HG02938 (cell line): ENCODE measurements around the gene MGMT.

Experiments
- ATAC-seq: cut with Tn5 transposase; IDR thresholded peaks from one replicate; pipeline ENCODE4 v1.9.1; 2021; ENCODE audit warnings: mild to moderate bottlenecking, moderate library complexity; ENCODE audit not compliant: unreplicated experiment

MGMT gene

DNA sequence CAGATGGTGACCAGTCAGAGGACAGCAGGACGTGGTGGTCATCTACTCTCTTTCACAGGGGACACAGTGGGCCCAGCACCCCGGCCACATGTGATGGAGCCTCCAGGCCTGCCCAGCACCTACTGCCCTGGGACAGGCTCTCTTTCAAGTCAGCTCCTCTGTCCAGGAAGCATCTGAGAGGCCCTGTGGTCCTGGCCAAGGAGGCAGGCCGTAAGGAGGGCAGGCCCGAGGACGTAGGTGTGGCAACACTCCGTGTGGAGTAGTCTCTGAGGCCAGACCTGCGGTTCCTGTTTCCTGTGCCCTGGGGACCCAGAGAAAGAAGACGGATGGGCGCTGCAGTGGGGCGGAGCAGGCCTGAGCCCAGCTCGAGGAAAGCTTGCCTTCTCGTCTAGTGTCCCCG, 317.9 kb downstream of the MGMT start:
- ATAC-seq = no peak

DNA sequence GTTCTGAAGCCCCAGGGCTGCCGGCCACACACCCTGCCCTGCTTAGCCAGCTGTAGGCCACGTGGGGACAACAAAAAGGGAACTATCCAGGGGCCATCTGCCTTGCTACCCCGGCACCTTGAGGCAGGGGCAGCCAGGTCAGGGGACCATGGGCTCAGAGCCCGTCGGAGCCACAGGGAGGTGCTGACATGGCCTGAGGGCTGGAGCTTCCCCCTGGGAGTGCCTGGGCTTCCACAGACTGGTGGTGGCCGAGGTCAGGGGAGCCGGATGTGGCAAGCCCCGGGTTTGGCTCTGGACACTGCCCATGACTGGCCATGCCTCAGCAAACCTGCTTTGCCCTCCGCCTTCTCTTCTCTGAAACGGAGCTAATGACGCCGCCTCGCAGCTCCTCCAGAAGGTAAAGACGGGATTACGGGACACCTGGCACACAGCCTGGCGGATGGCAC, 318.5 kb downstream of the MGMT start:
- no peak for ATAC-seq

DNA sequence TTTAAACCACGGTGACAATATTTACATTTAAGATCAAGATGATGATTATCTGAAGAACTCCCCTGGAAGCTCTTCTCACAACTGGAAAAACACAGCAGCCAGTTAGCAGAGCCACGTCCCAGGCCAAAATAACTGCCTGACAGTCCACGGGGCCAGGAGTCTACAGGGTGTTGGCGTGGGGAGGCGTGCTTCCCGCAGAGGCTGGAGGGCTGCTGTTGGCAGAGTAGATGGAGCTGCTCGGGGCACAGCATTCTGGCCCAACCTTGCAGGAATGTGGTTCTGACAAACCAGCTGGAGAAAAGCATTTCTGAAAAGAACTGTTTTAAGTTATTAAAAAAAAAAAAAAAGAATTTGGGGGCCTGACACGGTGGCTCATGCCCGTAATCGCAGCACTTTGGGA, 319.2 kb downstream of the MGMT start:
- no peak for ATAC-seq

DNA sequence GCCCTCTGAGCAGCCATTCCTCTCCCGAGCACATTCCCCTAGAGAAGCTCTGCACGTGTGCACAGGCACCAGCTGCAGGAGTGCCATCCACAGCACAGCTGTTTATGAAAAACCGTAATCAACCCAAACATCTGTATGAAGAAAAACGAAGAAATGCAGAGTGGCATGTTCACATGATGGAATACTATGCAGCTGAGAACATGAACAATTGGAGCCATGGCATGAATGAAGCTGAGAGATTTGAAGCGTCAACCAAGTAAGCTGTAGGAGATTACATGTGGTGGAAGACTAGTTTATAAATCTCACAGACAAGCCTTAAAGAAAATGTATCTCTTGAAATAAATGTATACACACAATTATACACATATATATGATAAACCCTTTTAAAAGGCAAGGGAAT, 320.5 kb downstream of the MGMT start:
- no peak for ATAC-seq

DNA sequence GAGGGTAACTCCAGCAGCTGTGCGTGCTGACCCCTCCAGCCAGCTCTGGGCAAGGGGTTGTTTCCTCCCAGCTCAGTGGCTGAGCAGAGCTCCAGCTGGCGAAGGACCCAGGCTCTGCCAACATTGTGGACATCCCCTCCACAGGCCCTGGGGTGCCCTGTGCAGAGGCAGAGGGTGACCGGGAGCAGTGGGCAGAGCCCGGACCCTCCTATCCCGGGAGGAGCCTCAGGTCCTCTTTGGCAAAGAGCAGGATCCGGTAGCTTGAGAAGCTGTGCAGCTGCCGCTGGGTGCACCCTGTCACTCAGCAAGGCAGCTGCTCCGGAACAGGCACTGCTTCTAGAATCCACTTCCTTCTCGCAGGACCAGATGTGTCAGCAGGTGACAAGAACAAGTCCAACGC, 321.2 kb downstream of the MGMT start:
- no peak for ATAC-seq

DNA sequence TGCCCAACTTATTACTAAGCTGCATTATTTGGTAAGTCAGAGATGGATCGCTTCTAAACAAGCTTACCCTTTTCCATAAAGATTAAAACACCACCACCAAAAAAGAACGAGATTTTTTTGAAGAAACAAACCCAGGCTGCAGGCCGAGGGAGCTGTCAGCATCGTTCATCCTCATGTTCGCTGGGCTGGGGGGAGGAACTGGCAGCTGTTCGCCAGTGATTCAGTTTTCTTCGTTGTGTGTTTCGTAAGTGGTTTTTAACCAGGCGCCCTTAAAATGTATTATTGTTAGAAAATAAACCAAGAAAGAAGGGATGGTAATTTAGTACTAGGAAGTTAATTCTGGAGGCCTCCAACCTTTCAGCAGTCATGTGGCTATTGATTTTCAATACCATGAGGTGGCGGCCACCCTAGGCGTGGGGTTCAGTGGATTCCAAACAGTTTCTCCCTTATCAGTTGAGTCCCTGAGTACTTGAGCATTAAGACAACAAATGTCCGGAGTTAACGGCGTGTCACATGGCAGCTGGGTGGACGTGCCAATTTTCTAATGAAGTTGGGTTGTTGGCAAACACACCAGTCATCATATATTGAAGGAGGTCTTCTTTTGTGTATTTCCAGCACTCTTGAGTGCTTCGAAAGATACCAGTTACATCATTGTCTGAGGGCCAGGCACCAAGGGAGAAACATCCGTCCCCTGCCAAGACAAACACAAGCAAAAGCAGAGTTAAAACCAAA, 323.8 kb downstream of the MGMT start:
- no peak for ATAC-seq

DNA sequence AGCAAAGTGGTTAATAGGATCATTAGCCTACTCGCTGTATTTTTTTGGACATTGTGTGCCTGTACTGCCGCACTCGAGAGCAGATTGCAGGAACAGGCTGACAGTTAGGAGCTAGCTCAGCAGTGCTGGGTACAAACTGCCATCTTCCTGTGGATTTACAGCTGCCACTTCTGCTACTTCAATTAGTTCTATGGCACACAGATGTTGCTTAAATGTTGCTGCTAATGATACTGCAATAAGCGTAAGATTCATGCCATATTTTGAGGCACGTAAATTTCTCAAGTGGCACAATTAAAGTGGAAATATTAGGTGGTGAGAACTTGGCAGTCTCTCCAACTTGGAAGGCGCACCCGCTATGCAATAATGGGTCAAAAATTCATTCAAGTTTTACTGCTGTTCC, 325.1 kb downstream of the MGMT start:
- no peak for ATAC-seq

DNA sequence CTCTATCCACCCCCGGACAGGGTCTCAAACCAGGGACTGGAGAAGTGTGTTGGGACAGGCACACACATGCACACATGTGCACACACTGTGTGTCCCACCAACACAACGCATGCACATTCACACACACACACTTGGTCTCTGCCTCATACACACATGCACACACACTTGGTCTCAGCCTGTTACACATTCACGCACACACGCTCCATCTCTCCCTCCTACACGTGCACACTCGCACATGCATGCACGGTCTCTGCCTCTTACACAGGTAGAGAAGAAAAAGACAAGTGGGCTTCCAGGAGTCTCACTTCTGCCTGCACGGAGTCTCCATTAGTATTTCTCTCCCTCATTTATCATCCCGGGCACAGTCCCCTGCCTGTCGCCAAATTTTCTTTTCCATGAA, 325.8 kb downstream of the MGMT start:
- ATAC-seq = no peak

DNA sequence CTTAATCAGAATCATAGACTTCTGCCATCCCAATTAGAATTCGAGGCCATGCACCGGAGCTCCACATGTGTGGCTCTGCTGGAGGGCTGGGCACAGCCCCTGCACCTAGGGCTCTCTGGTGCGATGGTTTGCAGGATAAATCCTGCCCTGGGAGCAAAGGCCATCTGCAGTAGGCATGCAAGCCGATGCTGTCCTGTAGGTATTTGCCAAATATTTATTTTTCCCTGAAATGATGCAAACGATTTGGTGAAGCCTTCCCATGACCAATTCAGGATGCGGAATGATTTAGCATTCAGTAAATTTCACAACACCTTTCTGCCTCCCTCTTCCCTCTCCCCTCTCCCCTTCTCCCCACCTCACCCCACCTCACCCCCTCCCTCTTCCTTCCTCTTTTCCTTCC, 326.4 kb downstream of the MGMT start:
- ATAC-seq = no peak

DNA sequence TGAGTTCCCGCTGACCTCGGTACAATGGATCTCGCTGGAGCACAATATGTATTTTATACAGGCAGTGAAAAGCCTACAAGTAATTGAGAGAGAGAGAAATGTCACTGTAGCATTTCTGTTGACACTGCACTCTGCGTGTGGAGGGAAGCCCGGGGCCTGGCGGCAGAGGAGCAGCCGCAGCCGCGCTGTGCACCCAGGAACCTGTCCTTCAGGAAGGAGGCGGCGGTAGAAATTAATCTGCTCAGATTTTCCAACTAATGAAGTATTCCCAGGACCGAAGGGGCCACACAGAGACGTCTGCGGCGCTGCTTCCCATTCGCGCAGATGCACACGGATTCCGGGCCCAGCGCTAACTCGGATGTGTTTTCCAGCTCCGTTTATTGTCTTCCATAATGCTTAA, 327.0 kb downstream of the MGMT start:
- no peak for ATAC-seq

DNA sequence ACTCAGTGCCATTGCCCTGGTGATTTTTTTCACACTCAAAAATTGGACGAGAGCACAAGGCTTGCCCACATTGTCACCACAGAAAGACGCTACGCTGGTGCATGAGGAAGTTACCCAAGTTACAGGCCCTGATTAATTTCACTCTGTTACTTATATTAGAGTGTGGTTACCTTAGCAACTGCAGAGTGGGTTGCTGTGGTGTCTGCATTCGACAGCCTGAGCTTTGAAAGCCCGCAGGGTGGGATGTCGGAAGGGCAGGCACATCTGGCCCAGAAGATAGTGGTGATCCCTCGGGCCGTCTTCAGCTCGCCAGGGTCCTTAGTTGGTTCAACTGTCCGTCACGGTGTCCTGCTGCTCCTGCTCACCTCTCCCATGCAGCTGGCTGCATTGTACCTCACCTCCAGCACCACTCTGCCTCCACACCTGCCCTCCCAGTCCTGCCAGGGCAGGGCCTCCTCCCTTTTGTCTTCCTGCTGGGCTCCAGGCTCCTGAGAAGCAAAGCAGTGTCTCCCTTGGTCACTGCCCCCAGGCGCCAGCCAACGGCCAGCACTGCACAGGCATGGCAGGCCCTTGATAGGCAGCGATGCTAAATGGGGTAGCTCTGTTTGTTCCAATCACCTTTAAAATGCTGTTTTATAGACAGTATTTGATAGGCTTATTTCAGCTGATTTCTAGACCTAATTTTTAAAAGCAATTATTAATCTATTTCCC, 329.8 kb downstream of the MGMT start:
- ATAC-seq = no peak

DNA sequence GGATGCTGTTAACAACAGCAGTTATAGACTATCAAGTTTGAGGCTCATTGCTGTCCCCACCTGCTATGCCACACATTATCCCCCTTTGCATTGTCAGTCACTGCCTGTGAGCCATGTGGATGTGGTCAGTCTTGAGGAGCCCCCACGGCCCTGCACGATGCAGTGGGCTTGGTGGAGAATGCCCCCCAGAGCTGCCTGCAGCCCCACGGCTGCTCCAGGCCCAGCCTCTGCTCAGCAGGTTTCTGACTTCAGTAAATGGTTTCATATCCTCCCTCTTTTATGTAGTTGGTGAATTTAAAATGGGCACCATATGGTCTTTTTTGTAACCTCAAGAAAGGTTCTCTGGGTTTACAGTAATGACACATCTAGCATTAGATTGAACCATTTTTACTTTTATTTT, 332.9 kb downstream of the MGMT start:
- ATAC-seq = no peak

DNA sequence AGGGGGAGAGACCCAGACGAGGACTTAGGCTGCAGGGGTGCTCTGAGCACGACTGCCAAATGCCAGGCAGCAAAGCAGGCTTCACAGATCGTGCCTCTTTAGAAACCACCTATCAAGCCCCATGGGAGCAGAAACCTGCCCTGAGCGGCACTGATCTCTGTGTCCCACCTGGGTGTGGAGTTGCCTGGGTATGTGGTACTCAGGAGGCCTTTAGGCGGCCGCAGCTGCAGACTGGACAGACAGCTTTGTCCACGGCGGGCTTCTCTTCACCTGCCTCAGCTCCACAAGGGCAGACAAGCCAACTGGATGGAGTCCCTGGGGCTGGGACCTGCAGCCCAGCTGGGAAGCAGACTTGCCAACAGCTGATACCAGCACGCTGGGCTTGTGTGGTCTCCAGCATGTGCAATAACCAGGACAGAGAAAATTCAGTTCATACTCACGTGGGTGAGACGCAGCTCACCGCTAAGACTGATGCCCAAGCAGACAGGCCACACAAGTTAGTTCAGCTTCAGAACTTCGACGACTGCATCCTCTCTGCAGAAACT, 333.8 kb downstream of the MGMT start:
- ATAC-seq = no peak

DNA sequence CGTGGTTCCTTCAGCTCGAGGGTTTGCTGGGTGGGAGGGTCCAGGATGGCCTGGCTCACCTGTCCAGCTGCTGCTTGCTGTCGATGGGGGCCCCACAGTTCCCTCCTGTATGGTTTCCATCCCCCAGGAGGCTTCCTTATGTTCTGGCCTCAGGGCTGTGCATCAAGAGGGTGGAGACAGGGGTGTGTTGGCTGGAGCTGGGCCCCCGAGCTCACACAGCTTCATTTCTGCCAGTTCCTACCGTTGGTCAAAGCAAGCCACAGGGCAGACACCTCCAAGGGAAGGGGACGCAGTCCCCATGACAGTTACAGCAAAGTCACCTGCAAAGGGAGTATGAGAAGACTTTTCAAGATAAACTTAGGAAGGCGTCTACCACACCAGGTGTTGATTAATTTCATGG, 340.2 kb downstream of the MGMT start:
- no peak for ATAC-seq

DNA sequence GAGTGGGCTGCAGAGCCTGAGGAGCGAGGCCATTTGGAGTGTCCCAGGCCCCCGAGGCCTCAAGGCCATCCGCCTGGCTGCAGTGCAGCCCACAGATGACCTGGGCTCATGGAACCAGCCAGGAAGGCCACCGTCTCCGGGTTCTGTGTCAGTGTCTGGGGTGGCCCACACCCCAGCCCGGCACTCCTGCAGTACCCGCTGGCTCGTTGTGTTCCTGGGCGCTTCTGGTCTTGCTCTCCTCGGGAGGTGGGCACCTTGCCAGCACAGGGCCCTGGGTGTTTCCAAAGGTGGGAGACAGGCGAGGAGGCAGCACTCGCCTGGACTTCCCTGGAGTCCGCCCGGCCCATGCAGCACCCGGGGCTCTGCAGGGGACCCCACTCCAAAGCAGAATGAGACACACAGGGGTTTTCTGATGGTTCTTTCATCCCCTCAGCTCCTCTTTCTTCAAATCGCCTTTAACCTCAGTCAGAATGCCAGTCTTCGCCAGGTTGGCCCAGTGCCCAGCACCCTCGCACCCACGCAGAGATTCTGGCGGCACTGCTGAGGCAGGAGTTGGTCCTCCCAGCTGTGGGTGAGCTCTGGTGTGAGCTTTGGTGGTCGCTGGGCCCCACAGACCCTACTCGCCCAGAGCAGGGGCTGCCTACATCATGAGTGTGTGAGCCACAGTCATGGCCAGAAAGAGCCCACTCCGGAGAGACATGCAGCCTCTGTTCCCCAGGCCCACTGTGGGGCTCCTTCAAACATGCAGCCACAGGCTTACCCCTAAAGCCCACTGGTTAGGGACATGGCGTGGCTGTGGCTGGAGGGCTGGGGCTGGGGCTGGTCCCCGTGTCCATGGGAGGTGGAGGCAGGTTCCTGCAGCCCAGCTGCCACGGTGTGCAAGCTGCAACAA, 341.3 kb downstream of the MGMT start:
- ATAC-seq = no peak

DNA sequence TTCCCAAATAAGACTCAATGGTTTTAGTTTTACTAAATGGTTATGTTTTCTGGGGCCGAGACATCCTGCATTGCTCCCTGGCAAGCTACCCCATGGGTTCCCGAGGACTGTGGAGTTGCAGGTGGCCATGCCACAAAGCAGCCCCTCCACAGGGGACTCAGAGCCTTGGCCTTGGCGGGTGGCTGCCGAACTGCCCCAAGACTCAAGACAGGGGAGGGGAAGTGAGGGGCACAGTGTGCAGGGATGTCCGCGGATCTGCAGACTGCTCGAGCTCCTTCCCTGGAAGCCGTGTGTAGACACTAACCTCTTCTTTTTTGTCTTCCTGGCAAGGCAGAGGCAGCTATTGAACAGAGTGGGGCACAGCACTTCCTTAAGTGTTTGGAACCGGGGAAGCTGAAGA, 342.4 kb downstream of the MGMT start:
- ATAC-seq = no peak

DNA sequence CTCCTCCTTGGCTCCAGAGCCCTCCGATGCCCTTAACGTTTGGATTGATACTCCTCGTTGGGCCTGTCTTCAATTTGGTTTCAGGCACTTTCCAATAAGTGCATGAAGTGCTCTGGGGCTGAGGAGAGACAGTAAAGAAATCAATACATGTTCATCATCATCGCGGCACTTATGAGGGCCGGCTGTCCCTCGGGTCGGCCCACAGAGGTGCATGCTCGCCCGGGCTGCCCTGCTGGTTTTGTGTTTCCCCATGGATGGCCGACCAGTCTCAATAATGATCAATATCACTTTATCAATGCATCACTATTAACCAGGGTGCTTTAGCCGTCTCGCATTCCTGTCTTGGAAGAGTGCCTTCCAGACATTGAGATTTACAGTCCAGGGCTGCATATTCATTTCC, 342.8 kb downstream of the MGMT start:
- ATAC-seq = no peak

DNA sequence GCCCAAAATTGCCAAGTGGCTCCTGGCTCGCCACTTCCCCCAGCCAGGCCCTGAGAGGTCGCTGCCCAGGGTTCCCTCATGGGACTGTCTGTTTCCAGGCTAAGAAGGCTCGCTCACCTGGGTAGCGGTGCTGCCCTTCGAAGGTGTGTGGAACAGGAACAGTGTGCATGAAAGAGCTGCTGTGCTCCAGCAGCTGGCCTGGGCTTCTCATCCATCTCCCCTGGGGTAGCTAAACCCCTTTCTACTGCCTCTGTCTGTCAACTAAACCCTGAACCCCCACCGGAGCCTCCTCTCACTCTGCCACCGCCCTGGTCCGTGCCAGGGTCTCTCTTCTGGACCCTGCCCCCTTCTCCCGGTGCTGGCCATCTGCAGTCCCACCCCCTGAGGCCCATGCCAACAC, 344.2 kb downstream of the MGMT start:
- no peak for ATAC-seq

DNA sequence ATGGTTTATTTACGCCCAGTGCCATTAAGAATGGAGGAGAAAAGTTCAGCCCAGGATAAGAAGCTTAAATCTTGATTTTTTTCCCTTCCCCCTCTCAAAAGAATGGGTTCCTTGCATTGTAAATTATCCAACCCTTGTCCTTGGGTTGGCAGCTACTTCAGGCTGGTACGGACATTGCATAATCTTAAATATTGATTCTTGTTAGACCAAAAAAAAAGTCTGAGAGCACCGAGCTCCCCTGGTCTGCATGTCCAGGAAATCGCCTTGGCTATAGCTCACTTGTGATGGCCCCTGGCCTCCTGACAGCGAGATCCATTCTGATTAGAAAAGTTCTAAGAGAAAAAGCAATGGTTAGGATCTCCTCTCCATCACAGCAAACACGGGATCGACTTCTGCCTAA, 345.4 kb downstream of the MGMT start:
- ATAC-seq = no peak

DNA sequence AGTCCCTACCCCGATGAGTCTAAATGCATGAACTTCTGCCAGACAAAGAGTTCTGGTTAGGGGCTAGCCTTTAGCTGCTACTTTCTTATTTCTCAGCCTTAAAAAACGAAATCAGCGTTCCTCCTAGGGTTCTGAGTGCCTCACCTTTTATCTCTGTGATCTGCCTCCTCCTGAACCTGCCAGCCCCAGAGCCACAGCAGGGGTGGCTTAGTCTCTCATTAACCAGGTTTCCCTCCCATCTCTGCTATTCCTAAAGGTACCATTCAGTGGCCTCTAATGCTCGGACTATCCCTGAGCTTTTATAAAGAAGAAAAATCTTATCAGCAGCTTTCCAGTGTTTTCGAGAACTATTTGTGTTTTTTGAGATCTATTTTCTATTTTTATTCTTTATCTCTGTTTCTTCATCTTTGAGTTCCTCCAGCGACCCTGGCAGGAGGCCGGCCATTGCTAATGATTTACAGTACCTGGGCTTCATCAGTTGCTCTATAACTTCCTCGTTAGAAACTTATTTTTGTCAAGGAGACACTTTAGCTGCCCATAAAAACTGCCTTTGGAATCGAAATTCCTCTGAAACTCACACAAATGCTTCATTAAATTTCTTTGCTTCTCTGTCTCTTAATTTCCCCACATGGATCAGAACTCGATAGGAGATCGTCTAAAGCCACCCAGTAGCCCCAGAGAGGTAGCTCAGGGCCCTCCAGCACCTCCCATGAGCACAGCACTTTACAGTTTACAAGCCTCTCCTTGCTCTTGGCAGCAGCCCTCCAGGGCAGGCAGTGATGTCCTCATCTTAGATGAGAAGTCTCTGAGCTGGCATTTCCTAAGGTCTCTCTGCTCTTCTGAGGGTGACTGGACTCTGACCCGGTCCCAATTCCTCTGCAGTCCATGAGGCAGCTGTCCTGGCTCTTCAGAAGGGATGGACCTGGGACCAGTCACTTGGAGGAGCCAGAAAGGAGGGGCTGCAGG, 347.9 kb downstream of the MGMT start:
- ATAC-seq = no peak
